Activated CD4-positive, alpha-beta T cell treated with anti-CD3 and anti-CD28 coated beads for 4 hours (primary cell): ENCODE measurements around the gene AP2A2.

ENCODE experiments used
- DNase-seq, 2 donors: peaks; one replicate each; pipeline ENCODE4 v3.0.0-alpha.2; 2020

AP2A2 gene

DNA sequence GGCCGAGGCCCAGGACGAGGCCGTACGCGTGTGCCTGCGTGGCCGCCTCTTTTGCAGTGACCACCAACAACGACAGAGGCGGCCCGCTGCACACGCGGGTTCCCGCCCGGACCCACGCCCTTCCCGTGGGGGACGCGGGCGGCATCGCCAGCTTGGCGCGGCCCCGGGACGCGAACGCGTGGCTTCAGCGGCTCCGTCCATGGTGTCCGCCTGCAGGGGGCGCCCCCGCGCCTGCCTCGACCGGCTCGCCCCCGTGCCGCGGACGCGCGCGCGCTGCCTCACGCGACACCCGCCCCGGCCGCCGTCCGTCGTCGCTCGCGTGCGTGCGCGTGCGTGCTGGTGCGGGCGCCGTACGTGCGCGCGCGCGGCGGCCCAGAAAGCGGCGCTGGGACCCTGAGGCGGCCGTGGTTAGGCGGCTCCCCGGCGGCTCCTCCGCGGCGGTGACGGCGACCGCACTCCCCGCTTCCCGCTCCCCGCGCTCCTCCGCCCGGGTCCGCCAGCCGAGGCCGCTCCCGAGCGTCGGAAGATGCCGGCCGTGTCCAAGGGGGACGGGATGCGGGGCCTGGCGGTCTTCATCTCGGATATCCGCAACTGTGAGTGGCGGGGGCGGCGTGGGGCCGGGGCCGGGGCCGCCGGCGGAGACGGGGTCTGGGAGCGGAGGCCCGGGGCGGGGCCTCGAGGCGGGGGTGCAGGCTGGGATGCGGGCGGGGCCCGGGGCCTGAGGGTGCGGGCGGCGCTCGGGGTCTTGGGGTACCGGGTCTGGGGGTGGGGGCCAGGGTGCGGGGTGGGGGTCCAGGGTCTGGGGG lies at the start of gene AP2A2:
Gene AP2A2 (plus strand): TSS at position 375 of the 806 bp plus-strand sequence. CDS start 152 bp downstream, at position 527.
- DNase-seq = peak; percentile 90 to 93

DNA sequence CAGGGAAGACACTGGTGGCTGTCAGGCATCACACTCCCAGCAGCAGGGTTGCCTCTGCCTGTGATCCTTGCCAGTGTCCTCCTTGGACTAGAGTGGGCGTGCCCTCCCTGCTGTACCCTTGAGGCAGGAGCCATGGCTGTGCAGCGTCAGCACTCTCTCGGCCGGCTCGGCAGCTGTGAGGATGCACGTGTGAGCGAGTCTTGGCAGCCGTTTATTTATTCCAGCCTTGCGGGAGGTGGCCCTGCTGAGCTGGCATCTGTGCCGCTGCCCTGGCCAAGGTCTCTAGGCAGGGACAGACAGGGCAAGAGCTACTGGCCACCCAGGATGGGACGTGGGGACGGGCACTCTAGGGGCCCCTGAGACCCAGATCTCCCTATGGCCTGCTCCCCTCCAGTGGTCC lies 49.1 kb upstream of the AP2A2 start:
- no peak for DNase-seq

DNA sequence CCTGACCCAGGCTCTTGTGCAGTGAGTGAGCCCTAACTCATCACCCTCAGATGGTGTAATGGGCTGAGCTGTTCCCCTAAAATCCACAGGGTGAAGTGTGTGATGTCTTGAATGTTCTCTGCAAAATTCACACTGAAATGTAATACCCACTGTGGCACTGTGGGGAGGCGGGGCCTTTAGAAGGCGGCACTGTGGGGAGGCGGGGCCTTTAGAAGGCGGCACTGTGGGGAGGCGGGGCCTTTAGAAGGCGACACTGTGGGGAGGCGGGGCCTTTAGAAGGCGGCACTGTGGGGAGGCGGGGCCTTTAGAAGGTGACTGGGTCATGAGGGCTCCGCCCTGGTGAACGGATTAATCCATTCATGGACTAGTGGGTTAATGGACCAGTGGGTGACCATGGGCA lies 48.1 kb upstream of the AP2A2 start:
- DNase-seq = no peak

DNA sequence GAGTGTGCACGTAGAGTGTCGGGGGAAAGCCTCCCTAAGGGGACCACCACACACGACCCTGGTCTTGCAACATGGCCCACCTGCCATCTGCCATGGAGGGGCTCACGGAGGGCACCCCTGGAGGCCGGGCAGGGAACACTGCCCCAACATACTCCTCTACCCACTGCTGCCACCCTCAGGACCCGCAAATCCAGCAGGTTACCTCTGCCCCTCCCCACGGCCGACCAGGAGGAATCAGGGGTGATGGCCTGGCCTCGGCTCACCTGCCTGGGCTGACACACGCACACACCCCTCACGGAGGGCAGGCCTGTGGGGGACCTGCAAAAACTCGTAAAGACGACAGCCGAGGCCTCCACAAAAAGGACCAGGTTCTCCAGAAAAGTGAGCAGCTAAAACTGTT lies 45.2 kb upstream of the AP2A2 start:
- no peak for DNase-seq

DNA sequence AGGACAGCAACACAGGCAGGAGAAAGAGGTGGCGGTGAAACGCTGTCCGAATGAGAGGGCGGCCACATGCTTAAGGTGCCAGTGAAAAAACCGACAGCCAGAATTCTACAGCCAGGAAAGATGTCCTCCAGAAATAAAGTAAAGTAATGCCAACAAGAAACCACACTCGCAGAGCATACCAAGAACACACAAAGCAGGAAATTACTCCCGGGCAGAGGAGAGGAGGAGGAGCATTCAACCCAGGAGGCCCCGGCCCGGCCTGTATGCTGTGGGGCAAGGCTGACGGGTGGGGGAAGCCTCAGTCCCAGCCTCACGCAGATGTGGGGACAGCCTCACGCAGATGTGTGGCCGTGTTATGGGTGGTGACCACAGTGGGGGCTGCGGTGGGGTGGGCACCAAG lies 43.1 kb upstream of the AP2A2 start:
- DNase-seq = no peak

DNA sequence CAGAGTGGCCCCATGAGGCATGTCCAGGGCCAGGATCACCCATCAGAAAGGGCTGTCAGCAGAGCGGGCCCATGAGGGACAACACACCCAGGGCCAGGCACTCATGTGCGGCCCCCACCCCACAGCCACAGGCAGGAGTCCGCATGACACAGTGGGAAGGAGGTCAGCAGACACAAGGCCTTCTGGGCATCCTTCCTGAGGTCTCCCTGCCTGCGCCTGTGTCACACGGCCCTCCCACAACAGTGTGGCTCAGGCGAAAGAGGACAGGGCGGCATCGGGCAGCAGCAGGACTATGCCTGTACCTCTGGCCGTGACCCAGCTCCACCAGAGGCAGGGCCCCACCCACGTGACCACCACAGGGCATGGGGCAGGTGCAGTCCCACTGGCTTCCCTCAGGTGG lies 42.1 kb upstream of the AP2A2 start:
- DNase-seq = no peak

DNA sequence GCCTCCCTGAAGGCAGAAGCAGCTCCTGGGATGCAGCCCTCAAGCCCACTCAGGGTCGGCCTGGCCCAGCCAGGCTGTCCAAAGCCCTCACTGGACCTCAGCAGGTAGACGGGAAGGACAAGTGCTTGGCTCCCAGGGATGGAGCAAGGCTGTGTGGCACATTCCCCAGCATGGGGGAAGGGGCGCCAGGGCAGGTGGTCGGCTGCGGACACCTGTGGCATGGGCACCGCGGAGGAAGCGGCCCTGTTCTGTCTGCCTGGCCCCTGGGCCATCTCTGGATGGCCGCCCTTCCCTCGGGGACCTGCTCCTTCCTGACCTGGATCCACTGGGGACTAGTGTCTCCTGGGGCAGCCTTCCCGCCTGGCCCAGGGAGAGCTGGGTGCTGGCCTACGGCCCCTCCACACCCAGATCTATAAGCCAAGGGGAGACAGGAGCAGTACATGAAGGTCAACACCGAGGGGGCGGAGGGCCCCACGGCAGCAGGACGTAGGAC lies 41.0 kb upstream of the AP2A2 start:
- no peak for DNase-seq

DNA sequence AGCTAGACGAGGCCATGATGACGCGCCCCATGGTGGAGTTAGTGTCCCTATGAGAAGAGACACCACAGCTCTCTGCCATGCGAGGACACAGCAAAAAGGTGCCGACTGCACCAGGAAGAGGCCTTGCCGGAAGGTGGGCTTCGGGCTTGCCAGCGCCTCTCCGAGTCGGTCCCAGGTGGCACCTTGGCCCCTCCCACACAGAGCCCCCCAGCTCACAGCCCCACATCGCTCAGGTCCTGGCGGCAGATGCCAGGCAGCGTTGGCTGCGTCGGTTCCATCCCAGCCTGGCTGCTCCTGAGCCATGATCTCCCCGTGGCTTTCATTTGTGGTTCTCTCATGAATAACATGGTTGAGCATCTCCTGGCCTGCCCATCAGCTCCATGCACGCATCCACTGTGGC lies 39.1 kb upstream of the AP2A2 start:
- no peak for DNase-seq

DNA sequence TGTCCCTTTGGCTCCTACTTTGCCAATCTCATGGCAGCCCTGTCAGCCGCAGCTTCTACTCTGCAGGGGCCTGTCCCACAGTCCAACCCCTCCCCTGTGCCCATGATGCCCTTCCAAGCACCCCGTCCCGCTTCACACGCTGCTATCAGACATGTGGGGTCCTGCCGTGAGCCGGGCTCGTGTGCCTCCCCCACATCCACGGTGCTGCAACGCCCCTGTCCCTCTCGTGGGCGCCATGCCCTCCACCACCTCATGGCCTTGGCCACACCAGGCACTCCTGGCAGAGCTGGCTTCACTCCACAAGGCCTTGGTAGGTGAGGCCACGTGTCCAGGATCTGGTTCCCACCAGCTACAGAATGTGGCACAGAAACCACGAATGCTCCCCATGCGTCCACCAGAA lies 38.1 kb upstream of the AP2A2 start:
- DNase-seq = no peak

DNA sequence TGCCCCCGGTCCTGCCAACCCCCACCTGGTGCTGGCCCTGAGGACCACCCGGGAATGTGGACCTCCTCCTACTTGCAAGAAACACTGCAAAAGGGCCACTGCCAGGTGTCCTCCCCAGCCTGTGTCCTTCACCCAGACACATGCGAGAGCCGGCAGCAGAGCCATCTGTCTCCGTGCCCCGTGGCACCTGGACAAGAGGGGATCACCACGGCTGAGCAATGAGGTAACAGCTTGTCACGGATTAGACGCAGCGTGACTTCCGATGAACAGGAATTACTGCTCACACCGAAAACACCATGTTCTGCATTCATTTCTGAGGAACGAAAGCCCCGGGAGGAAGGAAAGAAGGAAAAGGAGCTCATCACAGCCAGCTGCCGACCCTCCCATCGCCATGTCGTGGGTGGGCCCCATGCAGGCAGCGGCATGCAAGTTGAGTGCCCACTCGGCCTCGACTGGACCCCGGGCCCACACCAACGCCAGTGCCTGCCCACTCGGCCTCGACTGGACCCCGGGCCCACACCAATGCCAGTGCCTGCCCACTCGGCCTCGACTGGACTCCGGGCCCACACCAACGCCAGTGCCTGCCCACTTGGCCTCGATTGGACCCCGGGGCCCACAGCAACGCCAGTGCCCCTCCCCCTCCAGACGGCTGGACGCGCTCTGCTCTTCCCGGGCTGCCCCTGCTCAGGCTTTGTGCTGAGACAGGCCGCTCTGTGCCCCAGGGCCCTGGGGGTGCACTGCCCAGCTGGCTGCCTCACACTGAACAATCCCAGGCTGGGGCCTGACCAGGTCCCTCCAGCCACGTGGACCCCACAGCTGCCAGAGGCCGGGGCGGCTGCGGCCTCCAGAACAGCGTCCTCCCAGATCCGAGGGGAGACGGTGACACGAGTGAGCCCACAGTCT lies 37.1 kb upstream of the AP2A2 start:
- DNase-seq = no peak

DNA sequence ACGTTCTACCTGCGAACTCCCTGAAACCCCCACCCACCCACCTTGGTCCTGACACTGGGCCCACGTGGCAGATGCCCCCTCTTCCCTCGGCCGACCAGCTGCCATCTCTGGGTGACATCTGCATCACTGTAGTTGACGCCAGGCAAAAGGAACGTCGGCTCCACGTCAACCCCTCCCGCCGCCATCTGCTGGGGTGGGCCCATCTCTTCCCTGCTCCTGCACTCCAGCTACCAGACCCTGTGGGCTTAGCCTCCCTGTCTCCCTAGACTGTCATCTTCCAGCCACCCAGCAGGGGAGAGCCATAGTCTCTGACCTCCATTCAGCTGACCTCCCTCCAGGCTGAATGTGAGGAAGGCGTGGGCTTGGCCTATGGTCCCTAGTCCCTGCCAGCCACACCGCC lies 36.4 kb upstream of the AP2A2 start:
- DNase-seq = no peak

DNA sequence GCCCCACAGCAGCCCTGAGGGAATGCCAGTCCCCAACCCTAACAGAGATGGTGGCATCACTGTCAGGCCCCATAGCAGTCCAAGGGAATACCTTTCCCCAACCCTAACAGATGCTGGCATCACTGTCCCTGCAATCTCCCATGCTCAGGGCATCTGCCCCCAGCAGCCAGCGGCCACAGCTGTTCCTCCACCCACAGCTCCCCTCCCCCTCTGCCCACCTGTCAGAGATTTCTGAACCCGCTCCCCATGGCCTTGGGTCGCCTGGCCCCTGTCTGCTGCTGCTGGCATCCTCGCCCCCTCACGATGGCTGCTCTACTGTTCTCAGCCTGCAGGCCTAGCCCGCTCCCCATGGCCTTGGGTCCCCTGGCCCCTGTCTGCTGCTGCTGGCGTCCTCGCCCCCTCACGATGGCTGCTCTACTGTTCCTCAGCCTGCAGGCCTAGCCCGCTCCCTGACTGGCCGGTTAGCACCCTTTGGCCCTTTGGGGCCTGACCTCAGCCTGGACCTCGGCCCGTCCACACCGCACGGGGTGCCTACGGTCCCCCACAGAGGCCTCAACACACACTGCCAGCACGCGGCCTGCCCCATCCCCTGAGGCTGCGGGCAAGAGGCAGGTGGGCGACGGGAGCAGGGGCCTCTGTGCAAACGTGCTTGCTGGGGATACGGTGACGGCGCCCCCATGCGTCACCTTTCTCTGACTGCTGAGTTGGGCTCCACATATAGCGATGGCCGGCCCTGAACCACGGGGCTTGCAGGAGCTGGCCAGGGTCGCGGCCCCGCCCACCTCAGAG lies 35.8 kb upstream of the AP2A2 start:
- DNase-seq = no peak

DNA sequence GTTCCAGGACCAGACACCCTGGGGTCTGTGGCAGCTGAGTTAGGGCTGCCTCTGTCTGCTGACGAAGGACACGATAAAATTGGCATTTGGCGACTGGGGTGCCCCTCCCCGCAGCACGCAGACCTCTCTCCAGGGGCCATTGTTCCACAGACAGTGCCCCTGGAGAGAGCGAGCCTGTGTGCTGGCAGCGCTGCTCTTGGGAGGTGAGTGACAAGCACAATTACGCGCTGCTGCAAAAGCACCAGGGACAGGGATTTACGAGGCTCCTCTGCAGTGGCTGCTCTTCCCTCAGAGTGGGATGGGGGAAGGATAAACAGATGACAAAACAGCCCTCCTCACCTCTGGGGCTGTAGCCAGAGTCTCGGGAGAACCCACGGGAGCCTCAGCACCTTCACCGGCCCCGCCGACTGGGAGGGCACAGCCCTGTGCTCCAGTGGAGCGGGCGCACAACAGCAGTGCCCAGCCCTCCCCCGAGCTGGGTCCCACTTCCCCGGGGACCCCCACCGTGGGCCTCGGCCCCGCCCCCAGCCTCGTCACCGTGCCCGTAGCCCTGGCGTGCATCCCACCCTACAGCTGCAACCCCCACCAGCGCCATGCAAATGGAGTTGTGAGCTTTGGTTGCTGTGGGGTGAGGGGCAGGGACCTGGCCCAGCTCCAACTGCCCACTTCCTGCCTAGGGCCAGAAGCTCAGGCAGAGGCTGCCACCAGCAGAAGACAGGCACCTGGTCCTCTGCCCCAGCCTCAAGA lies 34.7 kb upstream of the AP2A2 start:
- DNase-seq = no peak

DNA sequence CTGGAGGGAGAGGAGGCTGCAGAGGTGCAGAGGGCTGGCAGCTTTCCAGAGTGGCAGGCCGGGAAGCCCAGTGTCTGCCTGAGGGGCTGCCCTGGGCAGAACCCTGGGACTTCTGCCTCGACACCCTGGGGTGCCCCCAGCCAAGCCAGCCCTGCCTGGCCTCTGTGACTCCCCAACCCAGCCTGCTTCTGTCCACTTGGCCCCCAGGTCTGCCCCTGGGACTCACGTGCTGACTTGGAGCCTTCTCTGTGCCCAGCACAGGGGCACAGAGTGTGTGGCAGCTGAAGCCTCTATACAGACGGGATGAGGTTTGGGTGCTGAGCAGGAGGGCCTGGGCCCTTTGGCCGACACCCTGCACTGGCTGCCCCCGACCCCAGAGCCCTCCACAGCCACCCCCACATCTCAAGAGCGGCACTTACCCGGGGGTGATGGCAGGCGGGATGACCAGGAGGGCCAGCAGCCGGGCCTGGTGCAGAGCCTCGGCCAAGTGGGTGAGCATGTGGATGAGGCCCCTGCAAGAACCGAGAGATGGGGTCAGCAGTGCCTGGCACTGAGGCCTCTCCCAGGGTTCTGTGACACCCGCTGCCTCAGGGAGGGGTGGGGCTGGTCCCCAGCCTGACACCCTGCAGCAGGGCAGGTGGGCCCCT lies 32.5 kb upstream of the AP2A2 start:
- no peak for DNase-seq

DNA sequence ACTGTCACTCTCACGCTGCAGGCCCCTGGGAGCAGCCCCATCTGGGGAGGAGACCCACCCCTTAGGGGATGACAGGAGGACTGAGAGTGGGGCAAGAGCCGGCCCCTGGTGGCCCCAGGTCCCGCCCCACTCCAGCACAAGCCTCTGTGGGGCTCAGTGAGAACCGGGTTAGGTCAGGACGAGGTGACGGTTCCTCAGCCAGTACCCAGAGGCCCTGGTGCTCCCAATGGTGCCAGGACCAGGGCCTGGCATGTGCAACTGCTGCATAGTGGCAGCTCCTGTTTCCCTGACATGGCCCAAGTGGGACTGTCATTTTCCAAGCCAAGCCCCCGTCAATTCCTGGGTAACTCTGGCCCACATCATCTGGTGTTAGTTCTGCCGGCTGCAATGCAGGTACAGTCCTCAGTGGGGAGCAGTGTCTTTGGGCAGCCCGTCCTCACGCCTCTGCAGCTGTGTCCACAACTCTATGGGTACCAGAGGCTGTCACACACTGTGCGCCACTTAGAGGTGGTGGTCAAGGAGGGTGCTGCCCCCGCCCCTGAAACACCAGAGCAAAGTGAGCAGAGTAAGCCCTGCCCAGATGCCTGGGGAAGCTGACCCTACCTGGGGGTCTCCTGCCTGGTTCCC lies 31.0 kb upstream of the AP2A2 start:
- DNase-seq = no peak

DNA sequence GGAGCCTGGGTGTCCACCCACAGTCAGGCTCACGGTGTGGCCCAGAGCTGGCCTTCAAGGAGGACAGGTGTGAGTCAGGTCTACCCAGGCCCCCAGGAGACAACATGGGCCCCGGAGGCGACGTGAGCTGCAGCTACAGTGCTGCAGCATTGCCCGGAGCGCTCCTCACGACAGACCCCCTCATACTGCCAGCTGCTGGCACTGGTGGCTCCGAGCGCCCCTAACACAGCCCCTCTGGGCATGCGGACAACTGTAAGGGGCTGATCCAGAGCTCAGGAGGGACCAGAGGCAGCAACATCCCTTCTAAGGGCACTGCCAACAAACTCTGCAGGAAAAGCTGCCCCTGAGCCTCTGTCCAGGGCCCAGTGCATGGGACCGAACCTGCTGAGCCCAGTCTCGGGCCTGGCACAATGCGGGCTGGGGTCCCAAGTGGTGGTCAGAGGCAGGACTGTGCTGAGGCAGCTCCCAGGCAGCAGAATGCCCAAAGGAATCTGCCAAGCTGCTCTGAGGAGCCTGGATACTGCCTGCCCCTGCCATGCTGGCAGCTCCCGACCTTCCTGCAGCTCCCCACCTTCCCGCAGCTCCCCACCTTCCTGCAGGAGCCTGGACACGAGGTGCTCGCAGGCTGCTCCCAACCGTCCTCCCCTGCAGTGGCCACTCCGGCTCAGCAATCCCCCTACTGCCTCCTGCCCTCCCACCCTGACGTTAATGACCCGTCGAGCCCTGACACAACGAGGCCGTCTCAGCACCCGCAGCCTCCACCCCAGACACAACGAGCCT lies 30.1 kb upstream of the AP2A2 start:
- no peak for DNase-seq

DNA sequence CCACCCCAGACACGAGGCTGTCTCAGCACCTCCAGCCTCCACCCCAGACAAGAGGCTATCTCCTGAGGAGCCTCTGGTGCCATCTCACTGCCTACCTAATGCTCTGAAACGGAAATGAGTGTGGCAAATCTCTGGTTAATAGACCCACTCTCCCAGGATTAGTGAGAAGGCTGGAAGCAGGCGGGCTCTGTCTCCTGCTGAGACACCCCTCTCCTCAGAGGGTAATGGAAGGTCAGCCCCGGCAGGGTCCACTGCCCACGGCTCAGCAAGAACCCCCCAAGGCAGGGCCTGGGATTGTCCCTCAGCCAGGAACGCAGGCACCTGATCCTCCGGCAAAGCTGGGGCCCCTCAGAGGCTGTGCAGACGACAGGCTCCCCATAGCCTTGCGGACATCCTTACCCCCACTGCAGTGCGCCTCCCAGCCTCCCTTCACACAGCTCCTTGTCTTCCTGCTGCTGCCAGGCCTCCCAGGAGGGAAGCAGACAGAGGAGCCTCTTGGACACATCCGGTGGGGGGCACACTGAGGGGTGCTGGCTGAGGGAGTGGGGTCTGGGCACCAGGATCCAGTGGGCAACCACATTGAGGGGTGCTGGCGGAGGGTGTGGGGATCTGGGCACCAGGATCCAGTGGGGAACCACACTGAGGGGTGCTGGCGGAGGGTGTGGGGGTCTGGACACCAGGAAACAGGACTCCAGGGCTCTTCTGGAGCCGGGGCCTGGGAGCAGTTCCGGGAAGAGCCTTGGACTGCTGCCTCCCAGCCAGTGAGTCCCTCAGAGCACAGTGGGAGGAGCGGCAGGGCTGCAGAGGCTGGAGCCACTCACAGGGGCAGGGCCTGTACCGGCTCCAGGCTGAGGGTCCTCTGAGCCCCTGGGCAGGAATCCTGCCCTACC lies 28.2 kb upstream of the AP2A2 start:
- no peak for DNase-seq

DNA sequence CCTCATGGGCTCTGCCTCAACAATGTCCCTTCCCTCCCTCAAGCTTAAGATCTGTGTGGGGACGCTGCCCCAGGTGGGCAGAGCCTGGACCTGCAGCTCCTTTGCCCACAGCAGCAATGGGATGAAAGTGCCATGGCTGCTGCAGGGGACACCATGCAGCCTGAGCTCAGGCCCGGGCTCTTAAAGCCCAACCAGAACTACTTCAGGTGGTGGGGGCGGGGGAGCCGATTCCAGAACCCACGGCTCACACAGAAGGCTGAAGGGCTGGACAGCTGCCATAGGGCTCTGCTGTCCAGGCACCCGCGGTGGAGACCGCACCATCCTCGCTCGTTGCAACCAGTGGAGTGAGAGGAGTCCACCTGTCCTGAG lies 27.5 kb upstream of the AP2A2 start:
- DNase-seq = no peak

DNA sequence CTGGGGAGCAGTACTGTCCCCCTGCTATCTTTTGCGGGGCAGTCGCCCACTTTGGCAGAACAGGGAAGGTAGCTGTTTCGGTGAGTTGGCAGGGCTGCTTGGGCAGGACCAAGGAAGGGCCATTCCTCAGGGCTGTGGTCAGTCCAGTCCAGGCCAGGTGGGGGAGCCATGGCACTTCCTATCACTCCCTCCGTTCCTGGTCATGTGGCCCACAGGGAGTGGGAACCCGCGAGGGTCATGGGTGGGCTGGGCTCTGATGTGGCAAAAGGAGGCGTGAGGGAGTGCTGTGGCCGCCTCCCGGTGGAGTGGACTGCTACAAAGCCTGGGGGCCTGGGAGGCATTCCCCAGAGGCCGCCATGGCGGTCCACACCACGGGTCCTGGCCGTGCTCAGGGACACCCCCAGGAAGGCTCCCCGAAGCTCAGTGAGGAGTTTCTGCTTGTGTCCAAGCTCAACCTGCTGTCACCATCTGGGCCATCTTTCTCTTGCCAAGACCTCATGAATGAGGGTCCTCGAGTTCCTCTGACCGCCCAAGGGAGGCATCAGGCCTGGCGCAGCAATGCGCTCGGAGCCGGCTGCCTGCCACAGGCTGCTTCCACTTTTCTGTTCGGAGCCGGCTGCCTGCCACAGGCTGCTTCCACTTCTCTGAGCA lies 27.0 kb upstream of the AP2A2 start:
- no peak for DNase-seq
